Osteoblast (primary cell): ENCODE data around the gene RLF. TPM values are rescaled to one million over a fixed set of nuclear protein-coding genes. Genes with fewer than 3 reads are reported as not detected.

Experiments used
- DNase-seq: peaks from one replicate; pipeline ENCODE4 v3.0.0; 2011; ENCODE audit warnings: low spot score, mixed read lengths; ENCODE audit not compliant: insufficient read length; ENCODE audit errors: missing footprints
- H2AFZ ChIP-seq: 2 replicates; pipeline ENCODE4 v1.6.0; 2011; ENCODE audit warnings: mild to moderate bottlenecking, low read length
- H3K27ac ChIP-seq: 2 replicates; pipeline ENCODE4 v1.5.1; 2011; ENCODE audit warnings: mild to moderate bottlenecking, low read depth, low read length, moderate library complexity
- H3K27me3 ChIP-seq: 2 replicates; pipeline ENCODE4 v1.6.0; 2012; ENCODE audit warnings: mild to moderate bottlenecking, control low read depth, inconsistent platforms, low read length, moderate library complexity; ENCODE audit not compliant: insufficient read depth
- H3K36me3 ChIP-seq: 2 replicates; pipeline ENCODE4 v1.5.1; 2011; ENCODE audit warnings: mild to moderate bottlenecking, low read length, control low read depth, moderate library complexity; ENCODE audit not compliant: insufficient read depth
- H3K4me1 ChIP-seq: 2 replicates; pipeline ENCODE4 v1.5.1; 2011; ENCODE audit warnings: mild to moderate bottlenecking, low read length, control low read depth, moderate library complexity; ENCODE audit not compliant: insufficient read depth
- H3K4me2 ChIP-seq: 2 replicates; pipeline ENCODE4 v1.6.0; 2011; ENCODE audit warnings: mild to moderate bottlenecking, low read length; ENCODE audit not compliant: insufficient read depth
- H3K4me3 ChIP-seq: fragments of 200-600 bp; sonication (generic); 3 replicates; pipeline ENCODE4 v1.5.1; 2012; ENCODE audit warnings: mild to moderate bottlenecking, low read length, inconsistent platforms; ENCODE audit not compliant: insufficient read depth
- H3K79me2 ChIP-seq: 2 replicates; pipeline ENCODE4 v1.6.0; 2012; ENCODE audit warnings: mild to moderate bottlenecking, low read length, control low read depth, inconsistent platforms; ENCODE audit not compliant: insufficient read depth
- H3K9me3 ChIP-seq: 2 replicates; pipeline ENCODE4 v1.5.1; 2011; ENCODE audit warnings: low read depth, low read length, control low read depth
- H4K20me1 ChIP-seq: 2 replicates; pipeline ENCODE4 v1.6.0; 2012; ENCODE audit warnings: mild to moderate bottlenecking, low read length, control low read depth; ENCODE audit not compliant: insufficient read depth
- CTCF ChIP-seq: IDR thresholded peaks from 2 replicates; pipeline ENCODE4 v1.5.1; 2011; ENCODE audit warnings: mild to moderate bottlenecking, low read depth, low read length, moderate library complexity; ENCODE audit errors: extremely low read depth
- total RNA-seq: library from RNA; depleted of rRNA; stranded (reverse); fragments of >200 nt; gene quantifications from 2 replicates; pipeline ENCODE4 v1.2.3, GENCODE V29; 2012

The RLF gene
- total RNA-seq, 1 donor, result 29.7 TPM

DNA sequence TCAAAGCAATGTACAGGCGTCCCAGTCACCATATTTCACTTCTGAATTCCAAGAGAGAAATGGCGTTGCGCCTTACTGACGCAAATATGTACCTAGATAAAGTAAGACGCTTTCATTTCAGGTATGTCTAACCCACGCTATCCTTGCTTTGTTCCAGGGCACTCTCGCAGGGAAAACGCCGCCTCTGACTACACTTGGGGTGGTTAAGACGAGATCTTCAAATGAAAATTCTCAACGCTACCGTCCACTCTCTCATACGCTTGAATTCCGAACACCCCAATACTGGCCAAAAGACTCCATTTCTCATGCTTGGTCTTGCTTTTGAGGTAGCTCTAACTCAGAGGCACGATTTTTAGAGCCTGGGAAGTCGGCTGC lies 96.1 kb downstream of the RLF start:
- no peak for TF ChIP-seq CTCF
- Histone ChIP-seq H3K27me3 (no peaks in the 10 kb centered on the region), H3K9me3 (no peaks in the 10 kb centered on the region), H3K36me3 (peaks cover 27% of the 10 kb centered on the region), H3K79me2 (peaks cover 60% of the 10 kb centered on the region), H4K20me1 (no peaks in the 10 kb centered on the region), H3K4me2 (peak overlapping the region; percentile 86), H3K4me3 (peak overlapping the region; percentile 92), H3K27ac (peak overlapping the region; percentile 99), H2AFZ (peak overlapping the region; percentile 100), H3K4me1 (peaks cover 12% of the 10 kb centered on the region)
- peak; percentile 63 for DNase-seq

DNA sequence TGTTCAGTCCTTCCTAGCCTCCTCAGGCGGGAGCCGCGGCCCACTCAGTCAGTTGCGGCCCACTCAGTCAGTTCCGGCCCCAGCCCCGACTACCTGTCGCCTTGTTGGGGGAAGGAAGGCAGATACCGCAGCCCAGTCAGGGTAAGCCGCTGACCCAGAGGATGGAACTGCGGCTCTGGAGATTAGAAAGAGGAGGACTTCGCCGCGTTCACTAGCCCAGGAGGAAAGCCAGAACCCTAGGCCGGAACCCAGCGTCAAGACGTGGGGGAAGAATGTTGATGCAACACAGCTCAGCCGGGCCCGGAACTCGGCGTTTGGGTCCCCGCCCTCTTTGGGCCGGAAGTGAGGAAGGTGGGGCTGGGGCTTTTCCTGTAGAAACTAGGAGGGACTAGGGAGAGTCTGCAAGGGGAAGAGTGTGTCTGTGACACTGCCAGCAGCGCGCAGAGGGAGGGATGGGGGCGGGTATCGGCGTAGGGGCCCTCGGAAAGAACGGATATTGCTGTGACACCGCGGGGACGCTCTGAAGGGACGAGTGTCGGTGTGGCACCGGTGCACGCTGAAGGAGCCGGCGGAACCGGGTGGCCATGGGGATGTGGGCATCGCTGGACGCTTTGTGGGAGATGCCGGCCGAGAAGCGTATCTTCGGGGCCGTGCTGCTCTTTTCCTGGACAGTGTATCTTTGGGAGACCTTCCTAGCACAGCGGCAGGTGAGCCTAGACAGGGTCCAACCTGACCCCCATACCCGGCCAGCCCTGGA lies 96.7 kb downstream of the RLF start, which contains the start of gene ZMPSTE24:
TSS of gene ZMPSTE24 (plus strand) at position 549 of the 757 bp plus-strand sequence. CDS start at position 585, 36 bp downstream.
- Histone ChIP-seq H3K79me2 (peaks cover 64% of the 10 kb centered on the region), H3K27ac (peak within 1 kb of the TSS; percentile 99), H4K20me1 (no peaks in the 10 kb centered on the region), H3K4me1 (peaks cover 12% of the 10 kb centered on the region), H3K9me3 (no peaks in the 10 kb centered on the region), H3K4me3 (peak within 1 kb of the TSS; percentile 92), H3K4me2 (peak within 1 kb of the TSS; percentile 86), H3K36me3 (peaks cover 32% of the 10 kb centered on the region), H3K27me3 (no peaks in the 10 kb centered on the region), H2AFZ (peak within 1 kb of the TSS; percentile 100)
- DNase-seq, result peak; percentile 93
- TF ChIP-seq CTCF, result no peak

DNA sequence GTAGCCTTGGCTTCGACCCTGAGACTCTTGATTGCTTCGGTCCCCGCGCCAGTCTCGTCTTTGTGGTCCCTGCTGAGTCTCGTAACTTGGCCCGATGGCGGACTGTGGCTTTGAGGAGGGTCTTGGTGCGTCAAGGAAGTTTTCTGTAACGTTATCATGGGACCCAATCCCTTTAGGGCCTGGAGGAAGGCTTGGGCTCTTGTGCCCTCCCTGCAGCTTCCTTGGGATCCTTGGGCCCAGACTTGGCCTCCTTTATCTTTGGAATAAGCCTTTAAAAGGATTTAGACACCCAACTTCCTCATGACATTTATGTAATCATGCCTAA lies 97.2 kb downstream of the RLF start:
- peak; percentile 48 for DNase-seq
- H3K4me3 ChIP-seq, result peak overlapping the region; percentile 92
- H3K4me1 ChIP-seq, result peaks cover 12% of the 10 kb centered on the region
- peaks cover 70% of the 10 kb centered on the region for H3K79me2 ChIP-seq
- H3K36me3 ChIP-seq, result peaks cover 38% of the 10 kb centered on the region
- H2AFZ ChIP-seq, result peak overlapping the region; percentile 100
- TF ChIP-seq CTCF, result no peak
- H3K9me3 ChIP-seq, result no peaks in the 10 kb centered on the region
- H3K27ac ChIP-seq, result peak overlapping the region; percentile 99
- H3K4me2 ChIP-seq, result peak overlapping the region; percentile 75
- no peaks in the 10 kb centered on the region for H3K27me3 ChIP-seq
- H4K20me1 ChIP-seq, result no peaks in the 10 kb centered on the region

DNA sequence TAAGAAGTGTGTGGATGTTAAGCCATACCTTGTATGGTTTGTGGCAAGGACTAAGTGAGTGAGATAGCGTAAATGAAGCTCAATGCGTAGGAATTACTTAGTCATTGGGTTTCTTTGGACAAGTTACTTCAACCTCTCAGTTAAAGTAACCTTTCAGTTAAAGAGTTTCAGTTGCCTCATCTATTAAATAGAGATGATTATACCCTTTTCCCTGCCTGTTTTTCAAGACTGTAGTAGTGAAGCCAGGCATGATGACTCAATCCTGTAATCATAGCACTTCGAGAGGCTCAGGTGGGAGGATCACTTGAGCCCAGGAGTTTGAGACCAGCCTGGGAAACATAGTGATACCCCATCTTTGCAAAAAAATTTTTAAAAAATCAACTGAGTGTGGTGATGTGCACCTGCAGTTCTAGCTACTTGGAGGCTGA lies 103.2 kb downstream of the RLF start:
- H3K4me3 ChIP-seq, result no peak overlapping the region
- H3K27me3 ChIP-seq, result no peaks in the 10 kb centered on the region
- no peaks in the 10 kb centered on the region for H3K9me3 ChIP-seq
- no peak overlapping the region for H3K4me2 ChIP-seq
- no peak overlapping the region for H2AFZ ChIP-seq
- peaks cover 52% of the 10 kb centered on the region for H3K36me3 ChIP-seq
- H3K79me2 ChIP-seq, result peaks cover 57% of the 10 kb centered on the region
- peaks cover 29% of the 10 kb centered on the region for H3K4me1 ChIP-seq
- peaks cover 7% of the 10 kb centered on the region for H4K20me1 ChIP-seq
- no peak overlapping the region for H3K27ac ChIP-seq
- DNase-seq, result no peak
- TF ChIP-seq CTCF, result no peak
